SK-N-MC (cell line): Measurements from ENCODE around the gene PLXNA4.

ENCODE experiments used
- DNase-seq: peaks from one replicate; pipeline ENCODE4 v3.0.0-alpha.2; 2011; ENCODE audit warnings: low read depth, low spot score
- H3K27ac ChIP-seq: fragments of 200-600 bp; sonication (generic); 2 replicates; pipeline ENCODE4 v1.5.1; 2016; ENCODE audit warnings: mixed run types
- H3K36me3 ChIP-seq: fragments of 200-600 bp; sonication (generic); 2 replicates; pipeline ENCODE4 v1.6.1; 2017; ENCODE audit warnings: antibody characterized with exemption, low read length, mixed read lengths; ENCODE audit not compliant: insufficient read depth
- H3K4me3 ChIP-seq: fragments of 200-600 bp; sonication (generic); 2 replicates; pipeline ENCODE4 v1.5.1; 2016
- H3K9ac ChIP-seq: fragments of 200-600 bp; sonication (generic); 2 replicates; pipeline ENCODE4 v1.8.0; 2017; ENCODE audit warnings: mixed run types, mixed read lengths; ENCODE audit not compliant: insufficient read length
- H3K9me3 ChIP-seq: fragments of 200-600 bp; sonication (generic); 2 replicates; pipeline ENCODE4 v1.6.1; 2017; ENCODE audit warnings: low read depth, mild to moderate bottlenecking, antibody characterized with exemption, low read length, moderate library complexity, mixed read lengths
- EZH2 ChIP-seq: fragments of 200-600 bp; sonication (generic); IDR thresholded peaks from one replicate; pipeline ENCODE4 v1.6.1; 2017; ENCODE audit warnings: antibody characterized with exemption
- FOXP2 ChIP-seq: optimal IDR thresholded peaks from 2 replicates; pipeline ENCODE3; 2011; ENCODE audit warnings: mild to moderate bottlenecking, moderate library complexity; ENCODE audit not compliant: insufficient read depth; ENCODE audit errors: extremely low read length, control extremely low read depth
- POLR2AphosphoS5 ChIP-seq: IDR thresholded peaks from 2 replicates; pipeline ENCODE4 v1.6.1; 2012; ENCODE audit warnings: mild to moderate bottlenecking, low read depth, low read length, borderline replicate concordance

The PLXNA4 gene

GRCh38 chr7:132131196-132131595 is 445.1 kb downstream of the PLXNA4 start:
- H3K27ac ChIP-seq, result no peak overlapping the region
- no peak for DNase-seq
- no peaks in the 10 kb centered on the region for H3K9me3 ChIP-seq
- no peaks in the 10 kb centered on the region for H3K36me3 ChIP-seq
- H3K4me3 ChIP-seq, result no peak overlapping the region
- no peak overlapping the region for H3K9ac ChIP-seq
- no peak for TF ChIP-seq FOXP2
- no peak for TF ChIP-seq POLR2AphosphoS5
- no peak for TF ChIP-seq EZH2

- DNase-seq, result no peak
Observed at GRCh38 chr7:132130497-132130896, 445.8 kb downstream of the PLXNA4 start.

GRCh38 chr7:132125872-132126595 is 450.2 kb downstream of the PLXNA4 start:
- H3K4me3 ChIP-seq, result no peak overlapping the region
- no peak for TF ChIP-seq FOXP2
- no peak for TF ChIP-seq EZH2
- TF ChIP-seq POLR2AphosphoS5, result no peak
- no peaks in the 10 kb centered on the region for H3K36me3 ChIP-seq
- H3K9ac ChIP-seq, result no peak overlapping the region
- DNase-seq, result no peak
- H3K9me3 ChIP-seq, result no peaks in the 10 kb centered on the region
- H3K27ac ChIP-seq, result no peak overlapping the region

More at GRCh38 chr7:132130497-132130896, 445.8 kb downstream of the PLXNA4 start:
- H3K4me3 ChIP-seq, result no peak overlapping the region
- no peak overlapping the region for H3K27ac ChIP-seq
- TF ChIP-seq EZH2 (no peak), FOXP2 (no peak), POLR2AphosphoS5 (no peak)
- no peak overlapping the region for H3K9ac ChIP-seq
- H3K9me3 ChIP-seq, result no peaks in the 10 kb centered on the region
- no peaks in the 10 kb centered on the region for H3K36me3 ChIP-seq

GRCh38 chr7:132125096-132125495 is 451.2 kb downstream of the PLXNA4 start:
- DNase-seq, result no peak
- TF ChIP-seq POLR2AphosphoS5, result no peak
- no peak for TF ChIP-seq FOXP2
- no peak for TF ChIP-seq EZH2
- H3K4me3 ChIP-seq, result no peak overlapping the region

GRCh38 chr7:132124575-132124974 is 451.7 kb downstream of the PLXNA4 start:
- no peak for DNase-seq
- no peak overlapping the region for H3K27ac ChIP-seq
- H3K36me3 ChIP-seq, result no peaks in the 10 kb centered on the region
- no peak overlapping the region for H3K9ac ChIP-seq
- H3K9me3 ChIP-seq, result no peaks in the 10 kb centered on the region
- no peak overlapping the region for H3K4me3 ChIP-seq
- TF ChIP-seq EZH2 (no peak), POLR2AphosphoS5 (no peak)

More at GRCh38 chr7:132125096-132125495, 451.2 kb downstream of the PLXNA4 start:
- no peak overlapping the region for H3K9ac ChIP-seq
- no peaks in the 10 kb centered on the region for H3K36me3 ChIP-seq
- H3K27ac ChIP-seq, result no peak overlapping the region
- H3K9me3 ChIP-seq, result no peaks in the 10 kb centered on the region

- DNase-seq, result no peak
- H3K9me3 ChIP-seq, result no peaks in the 10 kb centered on the region
- H3K9ac ChIP-seq, result no peak overlapping the region
Observed at GRCh38 chr7:132123773-132124172, 452.5 kb downstream of the PLXNA4 start.

GRCh38 chr7:132122901-132123300 is 453.4 kb downstream of the PLXNA4 start:
- H3K36me3 ChIP-seq, result no peaks in the 10 kb centered on the region
- no peak for TF ChIP-seq POLR2AphosphoS5

More at GRCh38 chr7:132123773-132124172, 452.5 kb downstream of the PLXNA4 start:
- H3K4me3 ChIP-seq, result no peak overlapping the region
- no peaks in the 10 kb centered on the region for H3K36me3 ChIP-seq
- no peak overlapping the region for H3K27ac ChIP-seq
- TF ChIP-seq POLR2AphosphoS5 (no peak), FOXP2 (no peak), EZH2 (no peak)

GRCh38 chr7:132121987-132122386 is 454.3 kb downstream of the PLXNA4 start:
- no peak overlapping the region for H3K27ac ChIP-seq
- DNase-seq, result no peak
- no peak overlapping the region for H3K9ac ChIP-seq
- H3K9me3 ChIP-seq, result no peaks in the 10 kb centered on the region
- no peak overlapping the region for H3K4me3 ChIP-seq
- H3K36me3 ChIP-seq, result no peaks in the 10 kb centered on the region
- TF ChIP-seq FOXP2, result no peak
- no peak for TF ChIP-seq POLR2AphosphoS5
- TF ChIP-seq EZH2, result no peak

More at GRCh38 chr7:132122901-132123300, 453.4 kb downstream of the PLXNA4 start:
- Histone ChIP-seq H3K9ac (no peak overlapping the region), H3K27ac (no peak overlapping the region), H3K9me3 (no peaks in the 10 kb centered on the region), H3K4me3 (no peak overlapping the region)
- no peak for DNase-seq

- no peak overlapping the region for H3K4me3 ChIP-seq
- H3K27ac ChIP-seq, result no peak overlapping the region
- no peaks in the 10 kb centered on the region for H3K36me3 ChIP-seq
- no peak for DNase-seq
- no peak for TF ChIP-seq EZH2
- TF ChIP-seq FOXP2, result no peak
- no peak overlapping the region for H3K9ac ChIP-seq
- no peaks in the 10 kb centered on the region for H3K9me3 ChIP-seq
Observed at GRCh38 chr7:132118641-132119040, 457.6 kb downstream of the PLXNA4 start.
